Upper lobe of left lung (tissue), 6 donors: Measurements from ENCODE around the gene ZNF212. TPM values are rescaled to one million over a fixed set of nuclear protein-coding genes. Genes with fewer than 3 reads are reported as not detected.

Experiments
- ATAC-seq, 2 donors: fragments of 200-7000 bp; cut with Tn5 transposase; one replicate each; pipeline ENCODE4 v1.9.1; 2022; ENCODE audit warnings: mild to moderate bottlenecking in 2 of 2, moderate library complexity in 2 of 2; ENCODE audit not compliant: low FRiP score in 2 of 2
- DNase-seq, 2 donors: peaks; one replicate each; pipeline ENCODE4 v3.0.0-alpha.2; 2019 to 2020
- H3K27ac ChIP-seq, 4 donors: fragments of 200-600 bp; sonication (generic); one replicate each; pipeline ENCODE4 v1.5.1; 2016 to 2019
- H3K27me3 ChIP-seq, 4 donors: fragments of 200-600 bp; sonication (generic); one replicate each; pipeline ENCODE4 v1.5.1; 2017 to 2019
- H3K36me3 ChIP-seq, 4 donors: fragments of 200-600 bp; sonication (generic); one replicate each; pipeline ENCODE4 v1.5.1; 2016 to 2019
- H3K4me1 ChIP-seq, 4 donors: fragments of 200-600 bp; sonication (generic); one replicate each; pipeline ENCODE4 v1.5.1; 2018 to 2019
- H3K4me3 ChIP-seq, 4 donors: fragments of 200-600 bp; sonication (generic); one replicate each; pipeline ENCODE4 v1.5.1; 2017 to 2019; ENCODE audit warnings: mild to moderate bottlenecking in 2 of 4, moderate library complexity in 1 of 4
- H3K9me3 ChIP-seq, 4 donors: fragments of 200-600 bp; sonication (generic); one replicate each; pipeline ENCODE4 v1.5.1; 2018 to 2019
- CTCF ChIP-seq, 6 experiments: fragments of 450-650 bp in 4 of 6; fragments of 200-600 bp in 2 of 6; sonication (generic) in 2 of 6; IDR thresholded peaks; one replicate each; pipeline ENCODE4 v1.5.1; 2016 to 2019; ENCODE audit warnings: antibody characterized with exemption in 6 of 6
- EP300 ChIP-seq, 4 donors: sonication (generic); formaldehyde crosslinking; IDR thresholded peaks; one replicate each; pipeline ENCODE4 v1.5.1; 2017; ENCODE audit warnings: antibody characterized with exemption in 4 of 4, control low read depth in 2 of 4
- POLR2A ChIP-seq, 4 donors: fragments of 450-650 bp; IDR thresholded peaks; one replicate each; pipeline ENCODE4 v1.5.1; 2016 to 2017; ENCODE audit warnings: antibody characterized with exemption in 4 of 4, mild to moderate bottlenecking in 2 of 4
- POLR2AphosphoS5 ChIP-seq, 2 donors: sonication (generic); formaldehyde crosslinking; IDR thresholded peaks; one replicate each; pipeline ENCODE4 v1.5.1; 2017; ENCODE audit warnings: antibody characterized with exemption in 2 of 2
- WGBS, 2 donors: methylation state at CpG; one replicate each; pipeline ENCODE4 v1.1.5; 2017 to 2018; 5-methylcytosine and 5-hydroxymethylcytosine counted together
- total RNA-seq, 6 donors: library from RNA; depleted of rRNA in 4 of 6; stranded (reverse); fragments of >200 nt in 4 of 6; gene quantifications; one replicate each; pipeline versions ENCODE4 v1.1.0 to v1.2.1, GENCODE V29; 2016 to 2021
- donor health status: DM: no; HTN: no; CAD: no; lungs with moderate emphysema.
- donor health status: DM: no; HTN: yes; CAD: no; lungs with severe emphysema.

Gene ZNF212
- total RNA-seq, 6 donors from 2014 or later, result 10.3 to 33.5 (median 10.9) TPM

GRCh38 chr7:149209518-149210269, 29.8 kb upstream of the ZNF212 start:
- peaks cover 26 to 93% (median 81%) of the 10 kb centered on the region in 4 donors for H3K36me3 ChIP-seq
- no peak overlapping the region for H3K4me3 ChIP-seq
- no peak overlapping the region for H3K27ac ChIP-seq
- H3K27me3 ChIP-seq, result no peaks in the 10 kb centered on the region
- ATAC-seq (peak in 1 of 2 donors; percentile 52), DNase-seq (peak in 1 of 2 donors; percentile 31)
- H3K4me1 ChIP-seq, result no peaks in the 10 kb centered on the region
- H3K9me3 ChIP-seq, result no peaks in the 10 kb centered on the region
- 67 to 79% methylated on average over 7 of the region's 7 CpGs for WGBS, 2 donors
- no peak for TF ChIP-seq EP300 (IDR thresholded peaks at IDR 0.05)
- TF ChIP-seq CTCF (IDR thresholded peaks at IDR 0.05), result peak in 4 of 6 experiments; percentile 18 to 42 (median 30)

GRCh38 chr7:149210551-149210950, 28.9 kb upstream of the ZNF212 start:
- Histone ChIP-seq H3K4me1 (no peaks in the 10 kb centered on the region), H3K27me3 (no peaks in the 10 kb centered on the region), H3K9me3 (no peaks in the 10 kb centered on the region), H3K36me3 (peaks cover 26 to 98% (median 88%) of the 10 kb centered on the region in 4 donors), H3K27ac (no peak overlapping the region), H3K4me3 (no peak overlapping the region)
- 93 to 95% methylated on average over 8 to 11 of the region's 11 CpGs for WGBS, 2 donors
- TF ChIP-seq CTCF (IDR thresholded peaks at IDR 0.05), result no peak
- no peak for TF ChIP-seq EP300 (IDR thresholded peaks at IDR 0.05)
- TF ChIP-seq POLR2AphosphoS5 (IDR thresholded peaks at IDR 0.05), result no peak
- no peak for TF ChIP-seq POLR2A (IDR thresholded peaks at IDR 0.05)
- ATAC-seq (no peak), DNase-seq (no peak)

- Histone ChIP-seq H3K27me3 (no peaks in the 10 kb centered on the region), H3K36me3 (peaks cover 10 to 98% (median 85%) of the 10 kb centered on the region in 4 donors), H3K4me3 (no peak overlapping the region), H3K4me1 (no peaks in the 10 kb centered on the region), H3K9me3 (no peaks in the 10 kb centered on the region), H3K27ac (no peak overlapping the region)
- ATAC-seq (no peak), DNase-seq (no peak)
- TF ChIP-seq CTCF (IDR thresholded peaks at IDR 0.05), result no peak
- no peak for TF ChIP-seq EP300 (IDR thresholded peaks at IDR 0.05)
- TF ChIP-seq POLR2A (IDR thresholded peaks at IDR 0.05), result no peak
- TF ChIP-seq POLR2AphosphoS5 (IDR thresholded peaks at IDR 0.05), result no peak
- WGBS, 2 donors, result 86 to 91% methylated on average over 7 of the region's 7 CpGs
These were observed 25.3 kb upstream of the ZNF212 start for GRCh38 chr7:149214020-149214720.

GRCh38 chr7:149216402-149216801, 23.0 kb upstream of the ZNF212 start:
- Histone ChIP-seq H3K27ac (no peak overlapping the region), H3K9me3 (no peaks in the 10 kb centered on the region), H3K27me3 (no peaks in the 10 kb centered on the region), H3K4me1 (no peaks in the 10 kb centered on the region), H3K4me3 (no peak overlapping the region), H3K36me3 (peaks cover 6 to 99% (median 84%) of the 10 kb centered on the region in 4 donors)
- TF ChIP-seq POLR2A (IDR thresholded peaks at IDR 0.05) (no peak), EP300 (IDR thresholded peaks at IDR 0.05) (no peak), POLR2AphosphoS5 (IDR thresholded peaks at IDR 0.05) (no peak), CTCF (IDR thresholded peaks at IDR 0.05) (no peak)
- DNase-seq (no peak), ATAC-seq (no peak)
- 90 to 92% methylated on average over 2 of the region's 2 CpGs for WGBS, 2 donors
